Astrocyte (in vitro differentiated cells and primary cell): ENCODE data around the gene PAK4.

Experiments
- CTCF ChIP-seq: IDR thresholded peaks from 2 replicates; pipeline ENCODE4 v1.5.1; 2011; ENCODE audit warnings: low read depth, mild to moderate bottlenecking, inconsistent platforms, low read length, moderate library complexity; ENCODE audit not compliant: insufficient read depth
- EZH2 ChIP-seq: IDR thresholded peaks from 2 replicates; pipeline ENCODE4 v1.6.1; 2012; ENCODE audit warnings: mild to moderate bottlenecking, low read length, inconsistent platforms; ENCODE audit not compliant: insufficient read depth

- TF ChIP-seq CTCF, result no peak
- TF ChIP-seq EZH2, result no peak
These were observed 13.8 kb downstream of the PAK4 start for GRCh38 chr19:39139305-39139874.
